Hepatocyte (in vitro differentiated cells): ENCODE results near the gene JAML.

Experiments
- CTCF ChIP-seq: fragments of 200-600 bp; sonication (generic); IDR thresholded peaks from 2 replicates; pipeline ENCODE4 v1.5.1; 2016; ENCODE audit warnings: antibody characterized with exemption, mild to moderate bottlenecking; ENCODE audit not compliant: poor library complexity
- EZH2 ChIP-seq: fragments of 200-600 bp; sonication (generic); IDR thresholded peaks from 2 replicates; pipeline ENCODE4 v1.6.1; 2016; ENCODE audit warnings: antibody characterized with exemption, mild to moderate bottlenecking, borderline replicate concordance

GRCh38 chr11:118239509-118240205, 14.8 kb upstream of the JAML start:
- TF ChIP-seq CTCF (no peak), EZH2 (no peak)
